Panc1 (cell line): ENCODE measurements around the gene OR4D1. TPM values are rescaled to one million over a fixed set of nuclear protein-coding genes. Genes with fewer than 3 reads are reported as not detected.

Experiments used
- ATAC-seq: fragments of 200-7000 bp; cut with Tn5 transposase; 2 replicates; pipeline ENCODE4 v1.9.1; 2020; ENCODE audit warnings: mild to moderate bottlenecking, moderate library complexity
- BruUV-seq: library from RNA; stranded (reverse); fragments of 400-500 nt; replicated peaks from 2 replicates; lab custom pipeline; 2021; lab: Mats Ljungman, UMichigan
- CTCF ChIA-PET: fragments of 300-600 bp; sonication (Branson Sonifier 250); formaldehyde crosslinking; loops from one replicate; lab custom pipeline; 2022; ENCODE audit warnings: antibody characterized with exemption; lab: Charles Lee
- POLR2A ChIA-PET: fragments of 300-600 bp; sonication (Branson Sonifier 250); formaldehyde crosslinking; loops from one replicate; lab custom pipeline; 2022; ENCODE audit warnings: antibody characterized with exemption; lab: Charles Lee
- DNase-seq: peaks from one replicate; pipeline ENCODE4 v3.0.0-alpha.2; 2010; ENCODE audit warnings: low read depth, low spot score
- H3K27ac ChIP-seq: 2 replicates; pipeline ENCODE4 v1.5.1; 2011; ENCODE audit warnings: mild to moderate bottlenecking, low read length, inconsistent platforms
- H3K27me3 ChIP-seq: fragments of 200-500 bp; sonication (Bioruptor generic); 2 replicates; pipeline ENCODE4 v1.6.0; 2014; ENCODE audit warnings: low read length, inconsistent platforms; ENCODE audit not compliant: control insufficient read depth, insufficient read depth
- H3K36me3 ChIP-seq: fragments of 200-500 bp; sonication (Bioruptor generic); 2 replicates; pipeline ENCODE4 v1.5.1; 2014; ENCODE audit warnings: inconsistent platforms, mild to moderate bottlenecking, low read length, moderate library complexity; ENCODE audit not compliant: control insufficient read depth, insufficient read depth
- H3K4me1 ChIP-seq: 2 replicates; pipeline ENCODE4 v1.5.1; 2011; ENCODE audit warnings: inconsistent platforms, mild to moderate bottlenecking, low read length, moderate library complexity; ENCODE audit not compliant: control insufficient read depth, insufficient read depth
- H3K4me3 ChIP-seq, 2 experiments: 2 replicates each; pipeline ENCODE4 v1.5.1; 2011 to 2012; ENCODE audit warnings: low read depth in 2 of 2, low read length in 2 of 2, mild to moderate bottlenecking in 2 of 2, inconsistent platforms in 1 of 2, moderate library complexity in 1 of 2
- H3K9me3 ChIP-seq: fragments of 200-500 bp; sonication (Bioruptor generic); 2 replicates; pipeline ENCODE4 v1.5.1; 2014; ENCODE audit warnings: low read depth, mild to moderate bottlenecking, inconsistent platforms, low read length, moderate library complexity; ENCODE audit not compliant: control insufficient read depth, insufficient read depth
- POLR2AphosphoS5 ChIP-seq: IDR thresholded peaks from 2 replicates; pipeline ENCODE4 v1.6.1; 2012; ENCODE audit warnings: mild to moderate bottlenecking, low read depth, low read length, moderate library complexity
- SIN3A ChIP-seq: IDR thresholded peaks from 2 replicates; pipeline ENCODE4 v1.6.1; 2012; ENCODE audit warnings: low read depth, mild to moderate bottlenecking, low read length, moderate library complexity, borderline replicate concordance; ENCODE audit not compliant: insufficient read depth
- TCF7L2 ChIP-seq: IDR thresholded peaks from 2 replicates; pipeline ENCODE4 v1.6.1; 2011; ENCODE audit warnings: mild to moderate bottlenecking, low read depth, low read length, inconsistent platforms
- in situ Hi-C: cut with HindIII; loops from 2 replicates; pipeline ENCODE4 v1.10.0; 2016; ENCODE audit warnings: low sequenced_read_pairs, low pct_unique_long_range_greater_than_20kb
- intact Hi-C: fragments of 100-400 bp; cut with micrococcal nuclease; formaldehyde crosslinking; loops from one replicate; pipeline ENCODE4 v1.10.0; 2022; ENCODE audit not compliant: unreplicated experiment
- total RNA-seq: library from RNA; stranded (reverse); gene quantifications from one replicate; pipeline ENCODE4 v1.2.1, GENCODE V29; 2021; ENCODE audit not compliant: unreplicated experiment
- TF ChIP-seq, protein P1 (sequence below): fragments of 450-650 bp; IDR thresholded peaks from 2 replicates; pipeline ENCODE4 v1.5.1; 2017; ENCODE audit warnings: mild to moderate bottlenecking
- TF ChIP-seq, protein P2 (sequence below), 2 experiments: IDR thresholded peaks; 2 replicates each; pipeline ENCODE4 v1.6.1; 2011 to 2012; ENCODE audit warnings: low read depth in 2 of 2, control low read depth in 1 of 2, low read length in 1 of 2, mild to moderate bottlenecking in 1 of 2, moderate library complexity in 1 of 2; ENCODE audit not compliant: insufficient read depth in 1 of 2

The OR4D1 gene
- total RNA-seq, 1 experiment from 2014 or later = 0.05 TPM

DNA sequence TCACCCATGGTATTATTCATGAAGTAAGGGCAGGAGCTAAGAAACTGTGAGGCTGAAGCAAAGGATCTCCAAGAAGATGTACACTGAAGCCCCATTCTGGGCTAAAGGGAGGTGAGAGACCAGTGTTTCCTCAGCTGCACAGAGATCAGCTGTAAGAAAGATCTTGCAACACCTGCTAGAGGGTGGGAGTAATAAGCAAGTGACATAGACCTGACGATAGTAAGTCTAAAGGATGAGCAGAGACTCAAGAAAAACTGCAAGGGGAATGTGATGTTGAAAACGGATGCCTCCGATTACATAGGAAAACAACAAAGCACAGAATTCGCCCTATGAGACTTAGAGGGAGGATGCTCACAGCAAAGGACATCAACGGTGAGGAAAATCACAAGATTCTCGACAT lies 18.5 kb downstream of the OR4D1 start, which contains the start of gene OR4D2:
TSS of gene OR4D2 (plus strand) at position 301 of the 400 bp plus-strand sequence. CDS start 2,674 bp downstream, outside the sequence.
- no peaks in the 10 kb centered on the region for H3K36me3 ChIP-seq
- peaks cover 70% of the 10 kb centered on the region for H3K27me3 ChIP-seq
- TF ChIP-seq SIN3A (no peak), POLR2AphosphoS5 (no peak), TCF7L2 (no peak)
- TF ChIP-seq, protein P1, sequence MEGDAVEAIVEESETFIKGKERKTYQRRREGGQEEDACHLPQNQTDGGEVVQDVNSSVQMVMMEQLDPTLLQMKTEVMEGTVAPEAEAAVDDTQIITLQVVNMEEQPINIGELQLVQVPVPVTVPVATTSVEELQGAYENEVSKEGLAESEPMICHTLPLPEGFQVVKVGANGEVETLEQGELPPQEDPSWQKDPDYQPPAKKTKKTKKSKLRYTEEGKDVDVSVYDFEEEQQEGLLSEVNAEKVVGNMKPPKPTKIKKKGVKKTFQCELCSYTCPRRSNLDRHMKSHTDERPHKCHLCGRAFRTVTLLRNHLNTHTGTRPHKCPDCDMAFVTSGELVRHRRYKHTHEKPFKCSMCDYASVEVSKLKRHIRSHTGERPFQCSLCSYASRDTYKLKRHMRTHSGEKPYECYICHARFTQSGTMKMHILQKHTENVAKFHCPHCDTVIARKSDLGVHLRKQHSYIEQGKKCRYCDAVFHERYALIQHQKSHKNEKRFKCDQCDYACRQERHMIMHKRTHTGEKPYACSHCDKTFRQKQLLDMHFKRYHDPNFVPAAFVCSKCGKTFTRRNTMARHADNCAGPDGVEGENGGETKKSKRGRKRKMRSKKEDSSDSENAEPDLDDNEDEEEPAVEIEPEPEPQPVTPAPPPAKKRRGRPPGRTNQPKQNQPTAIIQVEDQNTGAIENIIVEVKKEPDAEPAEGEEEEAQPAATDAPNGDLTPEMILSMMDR = no peak
- TF ChIP-seq, protein P2, sequence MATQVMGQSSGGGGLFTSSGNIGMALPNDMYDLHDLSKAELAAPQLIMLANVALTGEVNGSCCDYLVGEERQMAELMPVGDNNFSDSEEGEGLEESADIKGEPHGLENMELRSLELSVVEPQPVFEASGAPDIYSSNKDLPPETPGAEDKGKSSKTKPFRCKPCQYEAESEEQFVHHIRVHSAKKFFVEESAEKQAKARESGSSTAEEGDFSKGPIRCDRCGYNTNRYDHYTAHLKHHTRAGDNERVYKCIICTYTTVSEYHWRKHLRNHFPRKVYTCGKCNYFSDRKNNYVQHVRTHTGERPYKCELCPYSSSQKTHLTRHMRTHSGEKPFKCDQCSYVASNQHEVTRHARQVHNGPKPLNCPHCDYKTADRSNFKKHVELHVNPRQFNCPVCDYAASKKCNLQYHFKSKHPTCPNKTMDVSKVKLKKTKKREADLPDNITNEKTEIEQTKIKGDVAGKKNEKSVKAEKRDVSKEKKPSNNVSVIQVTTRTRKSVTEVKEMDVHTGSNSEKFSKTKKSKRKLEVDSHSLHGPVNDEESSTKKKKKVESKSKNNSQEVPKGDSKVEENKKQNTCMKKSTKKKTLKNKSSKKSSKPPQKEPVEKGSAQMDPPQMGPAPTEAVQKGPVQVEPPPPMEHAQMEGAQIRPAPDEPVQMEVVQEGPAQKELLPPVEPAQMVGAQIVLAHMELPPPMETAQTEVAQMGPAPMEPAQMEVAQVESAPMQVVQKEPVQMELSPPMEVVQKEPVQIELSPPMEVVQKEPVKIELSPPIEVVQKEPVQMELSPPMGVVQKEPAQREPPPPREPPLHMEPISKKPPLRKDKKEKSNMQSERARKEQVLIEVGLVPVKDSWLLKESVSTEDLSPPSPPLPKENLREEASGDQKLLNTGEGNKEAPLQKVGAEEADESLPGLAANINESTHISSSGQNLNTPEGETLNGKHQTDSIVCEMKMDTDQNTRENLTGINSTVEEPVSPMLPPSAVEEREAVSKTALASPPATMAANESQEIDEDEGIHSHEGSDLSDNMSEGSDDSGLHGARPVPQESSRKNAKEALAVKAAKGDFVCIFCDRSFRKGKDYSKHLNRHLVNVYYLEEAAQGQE (IDR thresholded peaks at IDR 0.05; ENCODE audit: insufficient read depth in 1 of 2, low read depth in 2 of 2, low read length in 1 of 2) = no peak
- no peak within 1 kb of the TSS for H3K4me3 ChIP-seq
- ATAC-seq (no peak), DNase-seq (no peak)
- intact Hi-C loops (no loop called here), in situ Hi-C loops (no loop called here)
- no peak within 1 kb of the TSS for H3K27ac ChIP-seq
- H3K4me1 ChIP-seq = no peaks in the 10 kb centered on the region
- ChIA-PET CTCF (no interaction called here), POLR2A (no interaction called here)
- no peaks in the 10 kb centered on the region for H3K9me3 ChIP-seq
- no TSS peak for BruUV-seq

DNA sequence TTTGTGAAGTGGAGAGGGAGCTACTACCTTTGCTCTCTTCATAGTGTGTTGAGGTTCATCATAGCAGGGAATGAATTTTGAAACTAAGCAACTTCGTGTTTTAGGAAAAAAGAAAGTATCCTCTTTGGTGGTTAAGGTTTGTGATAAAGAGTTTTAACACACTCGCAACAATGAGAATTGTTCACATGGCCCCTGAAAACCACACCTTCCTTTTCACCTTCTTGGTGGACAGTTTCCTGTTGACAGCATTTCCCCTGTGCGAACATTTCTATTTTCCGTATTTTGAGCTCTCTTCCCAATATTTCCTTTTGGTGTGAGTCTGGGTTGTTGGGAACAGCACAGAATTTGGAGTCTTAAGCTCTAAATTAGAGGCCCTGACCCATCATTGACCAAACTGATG lies 22.4 kb downstream of the OR4D1 start:
- ChIA-PET CTCF (interaction anchor here (0.6 kb wide), 1 partner anchor 49 kb away, joined by 5 read pairs; no protein-coding TSS in a partner anchor), POLR2A (no interaction called here)
- in situ Hi-C loops = no loop called here
- H3K27me3 ChIP-seq = peaks cover 53% of the 10 kb centered on the region
- no TSS peak for BruUV-seq
- DNase-seq (no peak), ATAC-seq (no peak)
- H3K9me3 ChIP-seq = no peaks in the 10 kb centered on the region
- H3K4me3 ChIP-seq = no peak overlapping the region
- H3K36me3 ChIP-seq = no peaks in the 10 kb centered on the region
- no peaks in the 10 kb centered on the region for H3K4me1 ChIP-seq
- TF ChIP-seq, protein P1 = no peak
- TF ChIP-seq SIN3A (no peak), POLR2AphosphoS5 (no peak), TCF7L2 (no peak)
- TF ChIP-seq, protein P2 (IDR thresholded peaks at IDR 0.05; ENCODE audit: insufficient read depth in 1 of 2, low read depth in 2 of 2, low read length in 1 of 2) = no peak
- intact Hi-C loops = no loop called here
- H3K27ac ChIP-seq = no peak overlapping the region
